Measurements from ENCODE around the gene NELFA.

Gene NELFA

DNA sequence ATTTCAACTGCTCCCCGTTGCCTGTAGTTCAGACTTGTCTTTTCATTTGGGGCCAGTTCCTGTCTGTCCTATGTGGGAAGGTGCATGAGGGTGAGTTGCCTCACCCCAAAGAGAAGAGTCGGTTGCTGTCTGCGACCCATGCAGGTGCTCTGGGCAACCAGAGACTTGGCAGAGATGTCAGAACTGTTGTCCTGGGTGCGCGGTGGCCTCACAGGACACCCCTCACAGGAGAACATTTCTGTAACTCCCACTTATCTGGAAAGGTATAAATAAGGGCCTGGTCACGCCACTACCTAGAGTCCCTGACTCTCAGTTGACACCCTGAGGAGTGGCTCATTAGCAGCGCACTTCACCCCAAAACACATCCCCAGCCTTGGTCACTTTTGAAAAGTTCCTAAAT lies 40.6 kb upstream of the NELFA start:
- Mint-ChIP-seq H3K27ac (no peak overlapping the region), H3K4me1 (peaks cover 6% of the 10 kb centered on the region), H3K27me3 (ENCODE audit: low read depth, poor library complexity) (peaks cover 40% of the 10 kb centered on the region), H3K4me3 (no peak overlapping the region), H3K9me3 (no peaks in the 10 kb centered on the region), H3K36me3 (ENCODE audit: low read depth) (no peaks in the 10 kb centered on the region)
- no peak for DNase-seq
- TF ChIP-seq, protein P1, sequence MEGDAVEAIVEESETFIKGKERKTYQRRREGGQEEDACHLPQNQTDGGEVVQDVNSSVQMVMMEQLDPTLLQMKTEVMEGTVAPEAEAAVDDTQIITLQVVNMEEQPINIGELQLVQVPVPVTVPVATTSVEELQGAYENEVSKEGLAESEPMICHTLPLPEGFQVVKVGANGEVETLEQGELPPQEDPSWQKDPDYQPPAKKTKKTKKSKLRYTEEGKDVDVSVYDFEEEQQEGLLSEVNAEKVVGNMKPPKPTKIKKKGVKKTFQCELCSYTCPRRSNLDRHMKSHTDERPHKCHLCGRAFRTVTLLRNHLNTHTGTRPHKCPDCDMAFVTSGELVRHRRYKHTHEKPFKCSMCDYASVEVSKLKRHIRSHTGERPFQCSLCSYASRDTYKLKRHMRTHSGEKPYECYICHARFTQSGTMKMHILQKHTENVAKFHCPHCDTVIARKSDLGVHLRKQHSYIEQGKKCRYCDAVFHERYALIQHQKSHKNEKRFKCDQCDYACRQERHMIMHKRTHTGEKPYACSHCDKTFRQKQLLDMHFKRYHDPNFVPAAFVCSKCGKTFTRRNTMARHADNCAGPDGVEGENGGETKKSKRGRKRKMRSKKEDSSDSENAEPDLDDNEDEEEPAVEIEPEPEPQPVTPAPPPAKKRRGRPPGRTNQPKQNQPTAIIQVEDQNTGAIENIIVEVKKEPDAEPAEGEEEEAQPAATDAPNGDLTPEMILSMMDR (IDR thresholded peaks at IDR 0.05) = no peak

GRCh38 chr4:2048831-2049230 lies 40.1 kb upstream of the NELFA start:
- peaks cover 6% of the 10 kb centered on the region for H3K4me1 Mint-ChIP-seq
- H3K27ac Mint-ChIP-seq = no peak overlapping the region
- no peak overlapping the region for H3K4me3 Mint-ChIP-seq
- H3K36me3 Mint-ChIP-seq (ENCODE audit: low read depth) = no peaks in the 10 kb centered on the region
- H3K27me3 Mint-ChIP-seq (ENCODE audit: low read depth, poor library complexity) = peaks cover 34% of the 10 kb centered on the region
- no peaks in the 10 kb centered on the region for H3K9me3 Mint-ChIP-seq
- TF ChIP-seq, protein P1 (IDR thresholded peaks at IDR 0.05) = no peak
- no peak for DNase-seq

- H3K9me3 Mint-ChIP-seq = no peaks in the 10 kb centered on the region
- H3K4me1 Mint-ChIP-seq = peaks cover 6% of the 10 kb centered on the region
- no peak overlapping the region for H3K27ac Mint-ChIP-seq
- no peak for DNase-seq
- no peak overlapping the region for H3K4me3 Mint-ChIP-seq
- H3K36me3 Mint-ChIP-seq (ENCODE audit: low read depth) = no peaks in the 10 kb centered on the region
- H3K27me3 Mint-ChIP-seq (ENCODE audit: low read depth, poor library complexity) = peaks cover 37% of the 10 kb centered on the region
- TF ChIP-seq, protein P1 (IDR thresholded peaks at IDR 0.05) = no peak
Observed at GRCh38 chr4:2047781-2048581, 39.2 kb upstream of the NELFA start.

DNA sequence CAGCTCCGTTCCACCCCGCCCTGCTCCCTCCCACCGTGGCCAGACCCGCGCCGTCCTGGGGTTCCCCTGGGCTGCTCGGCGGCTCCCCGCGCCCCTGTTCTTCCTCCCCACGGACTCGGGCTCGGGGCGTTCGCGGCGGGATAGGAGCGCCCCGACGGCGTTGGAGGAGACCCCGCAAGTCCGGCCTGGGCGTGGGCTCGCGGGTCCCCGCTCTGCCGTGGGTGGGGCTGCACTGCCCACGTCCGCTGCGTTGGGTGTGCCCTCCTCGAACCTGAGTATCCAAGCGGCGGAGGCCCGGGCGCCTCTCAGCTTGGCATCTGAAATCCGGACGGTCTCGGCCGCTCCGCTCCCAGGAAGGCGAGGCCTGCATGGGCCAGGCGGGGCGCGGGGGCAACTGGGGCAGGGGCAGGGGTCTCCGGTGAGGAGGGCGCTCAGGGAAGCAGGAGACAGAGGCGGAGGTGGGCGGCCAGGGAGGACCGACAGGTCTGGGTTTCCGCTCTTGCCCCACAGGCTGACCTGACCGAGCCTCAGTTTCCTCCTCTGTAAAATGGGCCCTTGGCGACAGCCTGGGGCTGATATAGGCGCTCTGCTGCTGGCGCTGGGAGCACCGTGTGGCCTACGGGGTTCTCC lies 38.4 kb upstream of the NELFA start:
- Mint-ChIP-seq H3K27me3 (ENCODE audit: low read depth, poor library complexity) (peaks cover 33% of the 10 kb centered on the region), H3K27ac (no peak overlapping the region), H3K9me3 (no peaks in the 10 kb centered on the region), H3K4me3 (no peak overlapping the region), H3K4me1 (peaks cover 6% of the 10 kb centered on the region), H3K36me3 (ENCODE audit: low read depth) (no peaks in the 10 kb centered on the region)
- TF ChIP-seq, protein P1 (IDR thresholded peaks at IDR 0.05) = no peak
- DNase-seq = no peak

GRCh38 chr4:2046031-2046961 lies 37.5 kb upstream of the NELFA start:
- Mint-ChIP-seq H3K27me3 (ENCODE audit: low read depth, poor library complexity) (peaks cover 32% of the 10 kb centered on the region), H3K4me1 (peaks cover 5% of the 10 kb centered on the region), H3K4me3 (no peak overlapping the region), H3K9me3 (no peaks in the 10 kb centered on the region), H3K36me3 (ENCODE audit: low read depth) (no peaks in the 10 kb centered on the region), H3K27ac (no peak overlapping the region)
- no peak for DNase-seq
- TF ChIP-seq, protein P1 (IDR thresholded peaks at IDR 0.05) = no peak

Data from nephron progenitor cell (in vitro differentiated cells).